Spleen (tissue), 7 donors: ENCODE measurements around the gene PRPF19.

Experiments used
- POLR2A ChIP-seq, 3 donors: fragments of 450-650 bp; IDR thresholded peaks; one replicate each; pipeline ENCODE4 v1.5.1; 2017; ENCODE audit warnings: antibody characterized with exemption in 3 of 3, mild to moderate bottlenecking in 1 of 3
- POLR2AphosphoS5 ChIP-seq, 3 donors: sonication (generic); formaldehyde crosslinking; IDR thresholded peaks; one replicate each; pipeline ENCODE4 v1.5.1; 2017; ENCODE audit warnings: antibody characterized with exemption in 3 of 3
- TF ChIP-seq, protein P1 (sequence below), 11 experiments: fragments of 200-600 bp in 7 of 11; fragments of 450-650 bp in 4 of 11; sonication (generic) in 4 of 11; IDR thresholded peaks in 8 of 11; conservative IDR thresholded peaks in 3 of 11; 1 replicate in 7 of 11; 2 replicates in 4 of 11; pipeline versions ENCODE4 v1.4.0 to v1.8.0; 2016 to 2021; ENCODE audit warnings: antibody characterized with exemption in 11 of 11, inconsistent platforms in 4 of 11, mild to moderate bottlenecking in 1 of 11
- donor health status: DM: no; HTN: no; CAD: no; lungs with moderate emphysema.
- donor health status: DM: no; HTN: no; CAD: no.
- donor health status: DM: no; HTN: no; CAD: no.

DNA sequence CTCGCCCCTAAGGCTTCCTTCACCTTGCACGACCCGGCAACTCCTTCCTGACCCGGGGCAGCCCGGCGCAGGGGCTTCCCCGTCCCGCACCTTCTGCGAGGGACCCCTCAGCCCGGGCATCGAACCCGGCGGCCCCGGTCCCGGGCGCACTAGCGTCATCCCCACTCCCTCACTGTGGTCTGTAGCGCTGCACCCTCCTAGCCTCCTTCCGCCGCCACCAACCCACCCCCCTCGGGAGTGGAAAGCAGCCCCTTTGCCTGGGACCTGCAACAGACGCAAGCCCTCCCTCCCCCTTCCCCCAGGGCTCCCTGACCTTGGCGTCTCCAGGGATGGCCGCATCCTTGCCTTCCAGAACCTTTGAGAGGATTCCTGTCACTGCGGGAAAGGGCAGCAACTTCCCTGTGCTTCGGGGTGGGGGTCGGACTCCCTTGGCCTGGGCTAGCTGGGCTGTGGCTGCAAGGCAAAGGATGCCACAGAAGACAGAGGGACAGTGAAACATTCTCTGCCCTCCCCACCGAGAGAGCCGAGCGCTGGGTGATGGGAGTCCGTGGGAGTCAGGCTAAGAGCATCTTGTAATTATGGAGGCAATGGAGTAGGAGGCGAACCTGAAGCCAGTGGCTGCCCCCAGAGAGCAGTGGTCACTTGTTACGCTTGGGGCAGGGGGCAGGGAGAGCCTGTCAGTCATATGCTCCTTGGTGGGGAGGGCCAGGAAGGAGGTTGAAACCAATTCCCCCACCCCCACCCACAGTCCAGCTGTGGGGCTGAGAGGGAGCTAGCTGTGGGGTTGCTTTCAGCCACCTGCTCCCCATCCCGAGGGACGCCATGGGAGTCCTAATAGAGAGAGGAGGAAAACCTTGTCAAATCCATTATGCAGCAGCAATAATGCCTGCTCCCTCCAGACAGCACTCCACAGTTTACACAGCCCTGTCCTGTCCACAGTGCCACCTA lies 18.8 kb upstream of the PRPF19 start:
- TF ChIP-seq POLR2A (IDR thresholded peaks at IDR 0.05) (no peak), POLR2AphosphoS5 (IDR thresholded peaks at IDR 0.05) (no peak)
- TF ChIP-seq, protein P1, sequence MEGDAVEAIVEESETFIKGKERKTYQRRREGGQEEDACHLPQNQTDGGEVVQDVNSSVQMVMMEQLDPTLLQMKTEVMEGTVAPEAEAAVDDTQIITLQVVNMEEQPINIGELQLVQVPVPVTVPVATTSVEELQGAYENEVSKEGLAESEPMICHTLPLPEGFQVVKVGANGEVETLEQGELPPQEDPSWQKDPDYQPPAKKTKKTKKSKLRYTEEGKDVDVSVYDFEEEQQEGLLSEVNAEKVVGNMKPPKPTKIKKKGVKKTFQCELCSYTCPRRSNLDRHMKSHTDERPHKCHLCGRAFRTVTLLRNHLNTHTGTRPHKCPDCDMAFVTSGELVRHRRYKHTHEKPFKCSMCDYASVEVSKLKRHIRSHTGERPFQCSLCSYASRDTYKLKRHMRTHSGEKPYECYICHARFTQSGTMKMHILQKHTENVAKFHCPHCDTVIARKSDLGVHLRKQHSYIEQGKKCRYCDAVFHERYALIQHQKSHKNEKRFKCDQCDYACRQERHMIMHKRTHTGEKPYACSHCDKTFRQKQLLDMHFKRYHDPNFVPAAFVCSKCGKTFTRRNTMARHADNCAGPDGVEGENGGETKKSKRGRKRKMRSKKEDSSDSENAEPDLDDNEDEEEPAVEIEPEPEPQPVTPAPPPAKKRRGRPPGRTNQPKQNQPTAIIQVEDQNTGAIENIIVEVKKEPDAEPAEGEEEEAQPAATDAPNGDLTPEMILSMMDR (IDR thresholded peaks at IDR 0.05 in 8 of 11, conservative IDR thresholded peaks at IDR 0.05 in 3 of 11) = no peak
